ENCODE measurements around the gene TST. TPM values are rescaled to one million over a fixed set of nuclear protein-coding genes. Genes with fewer than 3 reads are reported as not detected.

The TST gene
- 6.0 and 8.3 TPM in 2 replicates for total RNA-seq (2014; rRNA removed; shearing (Covaris generic); ENCODE audit: low replicate concordance)

GRCh38 chr22:37019309-37020191 is at the start of gene TST, which contains the start of gene MPST:
TSS of gene TST (minus strand) at chr22:37019447. CDS start at chr22:37018732, 715 bp downstream.
TSS of gene MPST (plus strand) at chr22:37019742. CDS start at chr22:37019837, 95 bp downstream.
- H3K9me2 ChIP-seq (replicated peaks; ENCODE audit: insufficient read depth, low read length), result no peaks in the 10 kb centered on the region
- H3K36me3 ChIP-seq (ENCODE audit: insufficient read depth, low read length), result no peaks in the 10 kb centered on the region
- peaks cover 11% of the 10 kb centered on the region for H3K4me1 ChIP-seq (ENCODE audit: low read length)
- H3K9ac ChIP-seq (ENCODE audit: low read length), result peak within 1 kb of the TSS; percentile 78
- no peak within 1 kb of the TSS for H3K27ac ChIP-seq (ENCODE audit: low read length)
- H4K20me1 ChIP-seq (ENCODE audit: insufficient read depth, low read depth, low read length), result no peaks in the 10 kb centered on the region
- no peaks in the 10 kb centered on the region for H3K9me3 ChIP-seq (ENCODE audit: low read length)
- peak within 1 kb of the TSS; percentile 78 for H3K4me3 ChIP-seq (ENCODE audit: low read length)
- DNase-seq, result peak; percentile 78
- no peaks in the 10 kb centered on the region for H3K27me3 ChIP-seq (ENCODE audit: low read length)
- H3K79me2 ChIP-seq (ENCODE audit: low read length), result no peaks in the 10 kb centered on the region
- H3K4me2 ChIP-seq (ENCODE audit: low read depth, low read length, poor library complexity, severe bottlenecking), result peak within 1 kb of the TSS; percentile 96
- peak within 1 kb of the TSS; percentile 98 for H2AFZ ChIP-seq (ENCODE audit: low read length)

GRCh38 chr22:37068859-37069258 is 49.6 kb upstream of the TST start:
- no peaks in the 10 kb centered on the region for H3K4me1 ChIP-seq (ENCODE audit: low read length)

GRCh38 chr22:37067428-37067827 is 48.2 kb upstream of the TST start:
- H2AFZ ChIP-seq (ENCODE audit: low read length), result no peak overlapping the region
- no peaks in the 10 kb centered on the region for H3K9me2 ChIP-seq (replicated peaks; ENCODE audit: insufficient read depth, low read length)
- no peak overlapping the region for H3K9ac ChIP-seq (ENCODE audit: low read length)
- H3K4me3 ChIP-seq (ENCODE audit: low read length), result no peak overlapping the region
- DNase-seq, result no peak
- H3K36me3 ChIP-seq (ENCODE audit: insufficient read depth, low read length), result no peaks in the 10 kb centered on the region
- H3K79me2 ChIP-seq (ENCODE audit: low read length), result no peaks in the 10 kb centered on the region
- no peak overlapping the region for H3K27ac ChIP-seq (ENCODE audit: low read length)
- no peak overlapping the region for H3K4me2 ChIP-seq (ENCODE audit: low read depth, low read length, poor library complexity, severe bottlenecking)
- peaks cover 13% of the 10 kb centered on the region for H3K4me1 ChIP-seq (ENCODE audit: low read length)
- no peaks in the 10 kb centered on the region for H4K20me1 ChIP-seq (ENCODE audit: insufficient read depth, low read depth, low read length)
- no peaks in the 10 kb centered on the region for H3K9me3 ChIP-seq (ENCODE audit: low read length)
- no peaks in the 10 kb centered on the region for H3K27me3 ChIP-seq (ENCODE audit: low read length)

More at GRCh38 chr22:37068859-37069258, 49.6 kb upstream of the TST start:
- H3K36me3 ChIP-seq (ENCODE audit: insufficient read depth, low read length), result no peaks in the 10 kb centered on the region
- no peaks in the 10 kb centered on the region for H3K9me3 ChIP-seq (ENCODE audit: low read length)
- H3K79me2 ChIP-seq (ENCODE audit: low read length), result no peaks in the 10 kb centered on the region
- H3K9ac ChIP-seq (ENCODE audit: low read length), result no peak overlapping the region
- H3K4me3 ChIP-seq (ENCODE audit: low read length), result no peak overlapping the region
- H3K27me3 ChIP-seq (ENCODE audit: low read length), result no peaks in the 10 kb centered on the region
- H3K9me2 ChIP-seq (replicated peaks; ENCODE audit: insufficient read depth, low read length), result no peaks in the 10 kb centered on the region
- no peak overlapping the region for H2AFZ ChIP-seq (ENCODE audit: low read length)
- no peak overlapping the region for H3K4me2 ChIP-seq (ENCODE audit: low read depth, low read length, poor library complexity, severe bottlenecking)
- H3K27ac ChIP-seq (ENCODE audit: low read length), result no peak overlapping the region
- DNase-seq, result no peak
- H4K20me1 ChIP-seq (ENCODE audit: insufficient read depth, low read depth, low read length), result no peaks in the 10 kb centered on the region

GRCh38 chr22:37065961-37066360 is 46.7 kb upstream of the TST start:
- H3K4me3 ChIP-seq (ENCODE audit: low read length), result no peak overlapping the region
- no peak overlapping the region for H3K27ac ChIP-seq (ENCODE audit: low read length)
- no peak overlapping the region for H3K4me2 ChIP-seq (ENCODE audit: low read depth, low read length, poor library complexity, severe bottlenecking)
- no peak overlapping the region for H2AFZ ChIP-seq (ENCODE audit: low read length)
- H3K9me3 ChIP-seq (ENCODE audit: low read length), result no peaks in the 10 kb centered on the region
- no peaks in the 10 kb centered on the region for H4K20me1 ChIP-seq (ENCODE audit: insufficient read depth, low read depth, low read length)
- DNase-seq, result no peak
- no peaks in the 10 kb centered on the region for H3K27me3 ChIP-seq (ENCODE audit: low read length)
- no peaks in the 10 kb centered on the region for H3K36me3 ChIP-seq (ENCODE audit: insufficient read depth, low read length)
- H3K79me2 ChIP-seq (ENCODE audit: low read length), result no peaks in the 10 kb centered on the region
- no peak overlapping the region for H3K9ac ChIP-seq (ENCODE audit: low read length)
- H3K4me1 ChIP-seq (ENCODE audit: low read length), result peaks cover 19% of the 10 kb centered on the region
- H3K9me2 ChIP-seq (replicated peaks; ENCODE audit: insufficient read depth, low read length), result no peaks in the 10 kb centered on the region

GRCh38 chr22:37065180-37065579 is 45.9 kb upstream of the TST start:
- Histone ChIP-seq H3K4me1 (ENCODE audit: low read length) (peaks cover 19% of the 10 kb centered on the region), H4K20me1 (ENCODE audit: insufficient read depth, low read depth, low read length) (no peaks in the 10 kb centered on the region), H3K27me3 (ENCODE audit: low read length) (no peaks in the 10 kb centered on the region), H3K9ac (ENCODE audit: low read length) (no peak overlapping the region), H3K36me3 (ENCODE audit: insufficient read depth, low read length) (no peaks in the 10 kb centered on the region), H3K4me3 (ENCODE audit: low read length) (no peak overlapping the region), H3K9me3 (ENCODE audit: low read length) (no peaks in the 10 kb centered on the region), H2AFZ (ENCODE audit: low read length) (no peak overlapping the region), H3K9me2 (replicated peaks; ENCODE audit: insufficient read depth, low read length) (no peaks in the 10 kb centered on the region), H3K27ac (ENCODE audit: low read length) (no peak overlapping the region), H3K4me2 (ENCODE audit: low read depth, low read length, poor library complexity, severe bottlenecking) (no peak overlapping the region), H3K79me2 (ENCODE audit: low read length) (no peaks in the 10 kb centered on the region)
- no peak for DNase-seq

GRCh38 chr22:37064553-37064952 is 45.3 kb upstream of the TST start:
- Histone ChIP-seq H3K79me2 (ENCODE audit: low read length) (no peaks in the 10 kb centered on the region), H3K4me1 (ENCODE audit: low read length) (peaks cover 19% of the 10 kb centered on the region), H3K27me3 (ENCODE audit: low read length) (no peaks in the 10 kb centered on the region), H4K20me1 (ENCODE audit: insufficient read depth, low read depth, low read length) (no peaks in the 10 kb centered on the region), H3K9ac (ENCODE audit: low read length) (no peak overlapping the region), H2AFZ (ENCODE audit: low read length) (no peak overlapping the region), H3K4me3 (ENCODE audit: low read length) (no peak overlapping the region), H3K9me3 (ENCODE audit: low read length) (no peaks in the 10 kb centered on the region), H3K27ac (ENCODE audit: low read length) (no peak overlapping the region), H3K36me3 (ENCODE audit: insufficient read depth, low read length) (no peaks in the 10 kb centered on the region), H3K9me2 (replicated peaks; ENCODE audit: insufficient read depth, low read length) (no peaks in the 10 kb centered on the region), H3K4me2 (ENCODE audit: low read depth, low read length, poor library complexity, severe bottlenecking) (no peak overlapping the region)
- DNase-seq, result no peak

GRCh38 chr22:37063431-37064420 is 44.5 kb upstream of the TST start:
- DNase-seq, result peak; percentile 62
- no peaks in the 10 kb centered on the region for H3K9me3 ChIP-seq (ENCODE audit: low read length)
- no peaks in the 10 kb centered on the region for H3K36me3 ChIP-seq (ENCODE audit: insufficient read depth, low read length)
- no peaks in the 10 kb centered on the region for H4K20me1 ChIP-seq (ENCODE audit: insufficient read depth, low read depth, low read length)
- H3K79me2 ChIP-seq (ENCODE audit: low read length), result no peaks in the 10 kb centered on the region
- no peak overlapping the region for H3K4me2 ChIP-seq (ENCODE audit: low read depth, low read length, poor library complexity, severe bottlenecking)
- H3K9me2 ChIP-seq (replicated peaks; ENCODE audit: insufficient read depth, low read length), result no peaks in the 10 kb centered on the region
- no peak overlapping the region for H2AFZ ChIP-seq (ENCODE audit: low read length)
- H3K9ac ChIP-seq (ENCODE audit: low read length), result no peak overlapping the region
- no peak overlapping the region for H3K4me3 ChIP-seq (ENCODE audit: low read length)
- H3K27ac ChIP-seq (ENCODE audit: low read length), result no peak overlapping the region
- no peaks in the 10 kb centered on the region for H3K27me3 ChIP-seq (ENCODE audit: low read length)
- H3K4me1 ChIP-seq (ENCODE audit: low read length), result peaks cover 19% of the 10 kb centered on the region

All from Karpas-422 (cell line).